NCI-H146 (cell line): Measurements from ENCODE around the gene RNF20.
"Not testable (repeated sequence)": the region's sequence is repeated elsewhere in the genome, so short reads cannot be mapped to it uniquely, and the experiment has no call there.

ENCODE experiments used
- DNase-seq: peaks from one replicate; lab custom pipeline; 2025; lab: John Stamatoyannopoulos, UW

RNF20 gene, protein sequence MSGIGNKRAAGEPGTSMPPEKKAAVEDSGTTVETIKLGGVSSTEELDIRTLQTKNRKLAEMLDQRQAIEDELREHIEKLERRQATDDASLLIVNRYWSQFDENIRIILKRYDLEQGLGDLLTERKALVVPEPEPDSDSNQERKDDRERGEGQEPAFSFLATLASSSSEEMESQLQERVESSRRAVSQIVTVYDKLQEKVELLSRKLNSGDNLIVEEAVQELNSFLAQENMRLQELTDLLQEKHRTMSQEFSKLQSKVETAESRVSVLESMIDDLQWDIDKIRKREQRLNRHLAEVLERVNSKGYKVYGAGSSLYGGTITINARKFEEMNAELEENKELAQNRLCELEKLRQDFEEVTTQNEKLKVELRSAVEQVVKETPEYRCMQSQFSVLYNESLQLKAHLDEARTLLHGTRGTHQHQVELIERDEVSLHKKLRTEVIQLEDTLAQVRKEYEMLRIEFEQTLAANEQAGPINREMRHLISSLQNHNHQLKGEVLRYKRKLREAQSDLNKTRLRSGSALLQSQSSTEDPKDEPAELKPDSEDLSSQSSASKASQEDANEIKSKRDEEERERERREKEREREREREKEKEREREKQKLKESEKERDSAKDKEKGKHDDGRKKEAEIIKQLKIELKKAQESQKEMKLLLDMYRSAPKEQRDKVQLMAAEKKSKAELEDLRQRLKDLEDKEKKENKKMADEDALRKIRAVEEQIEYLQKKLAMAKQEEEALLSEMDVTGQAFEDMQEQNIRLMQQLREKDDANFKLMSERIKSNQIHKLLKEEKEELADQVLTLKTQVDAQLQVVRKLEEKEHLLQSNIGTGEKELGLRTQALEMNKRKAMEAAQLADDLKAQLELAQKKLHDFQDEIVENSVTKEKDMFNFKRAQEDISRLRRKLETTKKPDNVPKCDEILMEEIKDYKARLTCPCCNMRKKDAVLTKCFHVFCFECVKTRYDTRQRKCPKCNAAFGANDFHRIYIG

DNA sequence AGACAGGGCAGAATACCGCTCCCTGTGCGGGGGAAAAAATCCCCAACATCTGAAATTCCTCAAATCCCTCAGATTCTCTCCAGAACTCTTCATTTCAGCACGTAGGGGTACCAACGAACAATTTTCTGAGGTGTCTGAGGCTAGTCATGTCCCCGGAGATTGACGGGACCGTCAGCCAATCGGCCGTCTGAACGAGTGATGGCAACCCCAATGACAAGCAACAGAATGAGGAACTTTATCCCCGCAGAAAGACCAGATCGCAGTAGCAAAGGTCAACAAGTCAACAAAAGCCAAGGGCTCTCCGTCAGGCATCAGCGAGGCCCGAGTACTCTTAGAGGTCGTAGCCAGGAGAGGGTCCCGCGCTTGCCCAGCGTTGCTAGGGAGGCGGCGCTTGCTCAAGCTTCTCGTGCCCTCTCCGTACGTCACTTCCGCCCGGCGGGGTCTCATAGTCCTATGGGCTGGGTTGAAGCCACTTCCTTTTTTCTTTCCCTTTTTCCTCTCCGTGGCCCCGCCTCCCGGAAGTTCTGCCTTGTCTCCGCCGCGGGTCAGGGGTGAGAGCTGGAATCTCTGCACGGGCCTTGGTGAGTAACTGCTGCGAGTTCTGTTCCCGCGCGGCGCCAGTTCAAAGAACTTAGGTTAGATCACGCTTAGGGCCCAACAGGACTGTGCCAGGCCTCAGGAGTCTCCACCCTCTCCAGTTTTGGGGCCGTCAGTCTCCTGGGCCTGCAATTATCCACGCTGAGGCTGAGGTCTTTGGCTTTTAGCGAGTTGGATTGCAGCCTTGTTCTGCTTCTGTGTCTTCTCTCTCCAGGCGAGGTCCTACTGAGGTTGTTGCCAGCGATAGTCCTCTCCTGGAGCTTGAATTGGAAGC, at the start of gene RNF20:
Gene RNF20 (plus strand): TSS at position 520 of the 871 bp plus-strand sequence. CDS start 1,571 bp downstream, outside the sequence.
- peak; percentile 97 for DNase-seq

DNA sequence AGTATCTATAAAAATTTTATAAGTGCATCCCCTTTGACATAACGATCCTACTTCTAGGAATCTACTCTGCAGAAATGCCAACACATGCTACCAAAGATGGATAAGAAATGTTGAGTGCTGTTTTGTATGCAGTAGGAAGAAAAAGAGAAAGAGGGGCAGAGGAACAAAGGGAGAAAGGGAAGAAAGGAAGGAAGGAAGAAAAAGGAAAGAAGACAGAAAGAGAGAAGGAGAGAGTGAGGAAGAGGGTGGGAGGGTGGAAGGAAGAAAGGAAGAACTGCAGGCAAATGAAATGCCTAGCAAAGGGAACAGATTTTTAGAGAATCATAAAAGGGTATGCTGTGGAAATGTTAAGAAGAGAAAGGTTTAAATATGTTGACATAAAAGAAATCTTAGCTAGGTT, 49.6 kb upstream of the RNF20 start:
- no peak for DNase-seq

DNA sequence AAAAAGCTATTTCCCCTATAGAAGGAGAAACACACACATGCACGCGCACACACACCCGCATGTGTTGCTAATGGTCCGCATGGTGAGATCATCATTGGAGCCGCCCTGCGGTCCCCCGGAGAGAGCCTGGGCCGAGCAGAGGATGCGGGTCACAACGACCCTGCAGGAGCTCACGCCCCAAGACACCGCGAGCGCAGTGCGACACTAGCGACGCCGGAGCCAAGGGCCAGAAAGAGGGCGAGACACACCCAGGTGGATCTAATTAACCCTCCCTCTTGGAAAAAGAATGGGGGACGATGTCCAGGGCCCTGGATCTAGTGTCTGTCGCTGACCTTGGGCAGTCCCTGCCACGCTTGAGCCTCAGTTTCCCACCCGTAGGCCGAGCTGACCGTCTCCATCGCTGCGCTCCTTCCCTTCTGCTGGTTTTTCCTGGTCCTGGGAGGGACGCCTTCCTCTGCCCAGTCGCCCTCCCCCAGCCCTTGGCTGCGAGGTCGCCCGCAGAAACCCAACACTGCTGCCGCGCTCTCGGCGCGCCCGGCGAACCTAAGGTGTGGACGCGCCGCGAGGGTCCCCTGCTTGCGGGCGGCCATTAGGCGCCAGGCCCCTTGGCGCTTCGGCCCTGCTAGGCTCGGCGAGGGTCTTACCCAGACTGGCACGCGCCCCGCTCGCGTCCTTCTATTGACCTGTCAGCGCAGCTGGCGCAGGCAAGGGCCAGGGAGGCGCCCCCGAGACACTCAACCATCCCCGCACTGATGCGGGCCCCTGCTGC, 47.5 kb upstream of the RNF20 start:
- DNase-seq: peak; percentile 78

DNA sequence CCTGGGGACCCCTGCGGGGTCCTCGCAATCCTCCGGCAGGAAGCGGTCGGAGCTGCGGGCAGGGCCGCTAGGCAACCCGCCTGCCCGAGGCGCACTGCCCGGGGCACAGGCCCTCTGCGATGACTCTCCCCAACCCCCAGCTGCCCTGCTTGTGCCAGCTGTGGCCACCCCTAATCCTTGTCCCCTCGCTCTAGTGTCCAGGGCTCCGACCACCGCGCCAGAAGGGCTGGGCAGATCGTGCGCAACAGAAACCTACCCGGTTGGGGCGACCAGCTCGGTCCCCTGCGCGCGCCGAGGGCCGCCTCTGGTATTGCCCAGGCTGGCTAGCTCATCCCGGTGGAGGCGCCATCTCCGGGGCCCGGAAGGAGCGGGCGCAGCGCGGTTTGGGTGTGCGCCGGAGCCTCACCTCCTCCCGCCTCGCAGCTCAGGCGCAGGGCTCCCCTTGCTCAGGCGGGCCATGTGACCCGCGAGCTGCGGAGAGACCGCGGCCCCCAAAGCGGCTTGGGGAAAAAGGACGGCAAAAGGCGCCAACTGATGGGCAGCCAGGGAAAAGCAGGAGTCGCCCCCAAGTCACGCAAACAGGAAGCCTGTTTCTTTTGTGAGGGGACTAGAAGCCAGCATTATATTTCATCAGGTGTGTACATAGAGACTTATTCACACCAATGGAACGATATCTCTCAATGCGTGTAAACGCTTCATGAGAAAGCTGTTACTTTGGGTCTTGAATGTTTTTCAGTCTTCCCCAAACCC, 46.8 kb upstream of the RNF20 start:
- DNase-seq: peak; percentile 87

DNA sequence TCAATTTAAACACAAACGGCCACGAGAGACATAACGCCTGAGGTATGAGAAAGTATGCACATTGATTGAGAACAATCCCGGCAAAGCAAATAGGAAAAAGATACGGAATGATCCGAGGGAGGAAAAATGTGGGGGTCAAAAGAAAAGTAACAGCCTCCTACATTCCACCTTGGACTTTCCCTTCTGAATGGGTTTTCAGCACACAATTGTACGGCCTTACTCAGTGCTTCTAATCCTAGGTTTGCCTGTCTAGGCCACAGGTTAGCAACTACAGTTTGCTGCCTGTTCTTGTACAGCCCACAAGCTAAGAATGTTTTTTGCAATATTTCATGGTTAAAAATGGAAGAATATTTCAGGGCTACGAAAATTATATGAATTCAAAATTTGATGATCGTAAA, 46.2 kb upstream of the RNF20 start:
- peak; percentile 28 for DNase-seq

DNA sequence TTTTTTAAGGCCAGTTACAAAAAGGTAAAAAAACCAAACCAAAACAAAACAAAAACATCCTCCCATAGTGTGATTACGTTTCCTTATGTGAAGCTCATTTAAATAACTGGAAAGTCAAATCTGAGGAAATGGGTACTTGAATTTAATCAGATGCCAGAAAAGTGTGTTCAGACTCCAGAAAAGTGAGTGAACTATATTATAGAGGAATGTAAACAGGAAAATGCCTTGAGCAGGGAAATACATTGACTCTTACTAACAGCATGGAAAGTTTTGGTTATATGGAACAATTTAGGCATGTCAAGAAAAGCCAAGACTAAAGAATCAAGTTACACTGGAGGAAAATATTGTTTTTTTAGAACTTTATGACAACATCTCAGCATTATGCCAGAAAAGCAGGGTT, 37.8 kb upstream of the RNF20 start:
- DNase-seq: no peak

DNA sequence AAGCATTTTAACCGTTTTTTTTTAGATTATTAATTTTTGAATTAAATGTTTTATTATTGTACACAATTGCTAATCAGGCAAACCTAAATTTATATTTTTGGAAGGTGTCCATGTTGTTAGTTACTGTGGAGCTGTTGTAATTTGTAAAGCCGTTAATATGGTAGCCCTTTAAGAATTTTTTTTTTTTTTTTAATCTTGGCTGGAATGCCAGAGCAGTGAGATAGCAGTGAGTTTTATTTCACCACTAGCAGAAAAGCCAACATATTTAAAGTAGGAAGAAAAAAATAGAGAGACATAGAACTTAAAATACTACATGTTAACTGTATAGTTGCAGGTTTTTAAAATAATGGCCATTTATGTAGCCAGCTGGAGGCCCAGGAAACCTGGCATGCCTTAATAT, 35.3 kb upstream of the RNF20 start:
- DNase-seq: no peak

DNA sequence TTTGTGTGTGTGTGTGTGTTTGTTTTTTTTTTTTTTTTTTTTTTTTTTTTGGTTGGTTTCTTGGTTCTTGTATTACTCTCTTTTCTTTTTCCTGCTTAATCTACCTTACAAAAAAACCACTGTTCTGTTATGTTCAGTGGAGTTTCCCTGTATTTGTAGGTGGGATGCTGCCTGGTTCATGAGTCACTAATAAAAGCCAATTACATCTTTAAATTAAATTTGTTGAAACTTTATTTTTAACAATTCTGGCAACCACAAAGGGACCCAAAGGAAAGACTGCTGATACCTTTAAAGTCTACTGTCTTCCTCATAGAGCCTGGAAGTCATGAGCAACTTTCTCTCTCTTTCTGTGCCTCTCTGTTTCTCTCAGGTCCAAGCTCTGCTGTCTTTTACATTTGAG, 29.5 kb upstream of the RNF20 start:
- no peak for DNase-seq

DNA sequence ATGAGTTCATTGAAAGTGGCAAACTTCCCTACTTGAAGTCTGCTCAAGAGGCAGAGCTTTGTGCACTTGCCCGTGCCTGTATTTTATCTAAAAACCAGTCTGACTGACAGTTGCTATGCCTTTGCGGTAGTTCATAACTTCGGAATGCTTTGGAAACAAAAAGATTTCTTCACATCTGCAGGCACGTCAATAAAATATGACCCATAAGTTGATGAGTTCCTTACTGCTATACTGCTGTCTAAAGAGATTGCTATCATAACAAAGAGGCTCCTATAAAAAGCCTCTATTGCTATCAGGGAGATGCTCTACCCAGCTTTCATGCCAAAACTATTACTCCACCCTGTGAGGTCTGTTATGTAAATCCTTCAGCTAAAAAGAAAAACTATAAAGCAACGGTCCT, 25.4 kb upstream of the RNF20 start:
- DNase-seq: no peak

DNA sequence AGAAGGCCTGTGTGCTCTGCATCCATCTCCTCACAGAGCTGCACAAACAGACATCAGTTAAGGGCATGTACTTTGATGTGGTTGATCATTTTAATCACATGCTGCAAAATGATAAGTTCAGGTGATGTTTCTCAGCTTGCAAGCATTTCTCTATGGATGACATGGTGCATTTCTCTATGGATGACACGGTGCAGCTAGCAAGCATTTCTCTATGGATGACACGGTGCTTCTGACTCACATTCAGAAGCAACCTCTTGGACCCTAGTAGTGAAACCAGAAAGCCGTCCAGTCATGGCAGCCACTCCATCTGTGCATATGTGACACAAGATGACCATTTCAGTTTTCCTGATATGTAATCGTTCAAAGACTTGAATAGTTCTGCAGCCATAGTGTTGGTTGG, 24.1 kb upstream of the RNF20 start:
- no peak for DNase-seq

DNA sequence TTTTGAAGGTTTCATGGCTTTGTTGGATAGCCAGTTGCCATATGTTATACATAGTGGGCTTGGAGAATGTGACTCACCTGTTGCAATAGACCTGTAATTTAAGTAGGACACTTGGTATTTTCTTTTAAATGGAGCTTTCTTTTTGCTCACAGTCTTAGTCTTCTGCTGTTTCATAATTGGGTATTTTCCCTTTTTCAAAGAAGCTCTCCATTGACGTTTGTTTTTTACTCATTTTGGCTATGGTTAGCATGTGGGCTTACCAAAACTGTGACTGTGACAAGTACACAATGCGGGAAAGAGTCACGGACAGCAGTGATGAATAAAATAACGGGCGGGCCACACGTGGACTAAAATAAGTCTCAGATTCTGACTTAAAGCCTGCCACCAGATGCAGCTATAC, 23.2 kb upstream of the RNF20 start:
- DNase-seq: no peak

DNA sequence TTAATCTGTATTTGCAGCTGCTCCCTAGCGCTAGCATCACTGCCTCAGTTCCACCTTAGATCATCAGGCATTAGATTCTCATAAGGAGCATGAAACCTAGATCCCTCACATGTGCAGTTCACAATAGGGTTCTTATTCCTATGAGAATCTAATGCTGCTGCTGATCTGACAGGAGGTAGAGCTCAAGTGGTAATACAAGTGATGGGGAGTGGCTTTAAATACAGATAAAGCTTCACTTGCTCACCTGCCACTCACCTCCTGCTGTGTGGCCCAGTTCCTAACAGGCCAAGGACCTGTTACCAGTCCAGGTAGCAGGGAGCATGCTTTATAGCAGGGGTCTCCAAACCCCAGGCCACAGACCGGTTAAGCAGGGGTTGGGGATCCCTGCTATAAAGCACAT, 22.6 kb upstream of the RNF20 start:
- no peak for DNase-seq

DNA sequence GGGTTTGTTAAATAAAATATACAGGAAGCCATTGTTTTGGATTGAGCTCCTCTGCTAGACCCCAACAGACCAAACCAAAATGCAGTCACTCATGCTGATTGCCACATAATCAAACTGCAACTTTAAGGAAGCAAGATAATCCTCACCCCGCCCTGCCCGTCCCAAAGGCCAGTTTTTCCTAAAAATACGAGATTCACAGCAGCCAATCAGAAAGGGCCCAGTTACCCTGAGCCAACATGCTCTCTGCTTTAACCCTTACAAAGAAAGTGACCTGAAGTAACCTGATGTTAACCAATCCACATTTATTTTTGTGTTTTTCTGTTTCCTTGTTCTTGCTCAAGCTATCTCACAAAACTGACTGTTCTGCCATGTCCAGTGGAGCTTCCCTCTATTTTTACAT, 21.5 kb upstream of the RNF20 start:
- no peak for DNase-seq

DNA sequence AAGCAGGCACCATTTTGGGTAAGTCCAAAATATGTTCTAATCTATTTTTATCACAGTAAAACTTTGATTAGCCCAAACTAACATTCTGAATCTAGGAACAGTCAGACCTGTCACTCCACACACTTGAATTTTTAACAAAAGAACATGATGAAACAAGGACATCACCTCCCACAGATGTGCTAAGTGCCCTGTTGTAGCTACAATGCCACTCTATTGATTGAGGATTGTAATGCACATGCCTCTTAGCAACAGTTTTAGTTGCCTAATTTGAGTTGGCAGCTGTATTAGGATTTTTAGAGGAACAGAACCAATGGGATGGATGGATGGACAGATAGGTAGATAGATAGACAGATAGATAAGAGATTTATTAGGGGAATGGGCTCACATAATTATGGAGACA, 20.3 kb upstream of the RNF20 start:
- DNase-seq: no peak

DNA sequence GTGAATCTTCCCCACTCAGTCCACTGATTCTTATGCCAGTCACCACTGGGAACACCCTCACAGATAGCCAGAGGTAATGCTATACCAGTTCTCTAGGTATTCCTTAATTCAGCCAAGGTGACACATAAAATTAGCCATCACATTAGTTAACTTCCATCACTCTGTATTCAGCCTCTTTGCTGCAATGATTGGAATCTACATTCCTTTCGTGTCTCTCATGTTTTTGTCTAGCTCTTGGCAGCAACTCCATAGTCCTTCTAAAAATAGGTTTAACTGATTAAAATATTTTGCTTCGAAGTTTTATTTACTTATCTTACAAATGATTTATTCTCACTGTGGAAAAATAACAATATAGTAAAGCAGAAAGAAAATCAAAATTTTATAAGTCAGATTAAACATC, 19.6 kb upstream of the RNF20 start:
- DNase-seq: no peak

DNA sequence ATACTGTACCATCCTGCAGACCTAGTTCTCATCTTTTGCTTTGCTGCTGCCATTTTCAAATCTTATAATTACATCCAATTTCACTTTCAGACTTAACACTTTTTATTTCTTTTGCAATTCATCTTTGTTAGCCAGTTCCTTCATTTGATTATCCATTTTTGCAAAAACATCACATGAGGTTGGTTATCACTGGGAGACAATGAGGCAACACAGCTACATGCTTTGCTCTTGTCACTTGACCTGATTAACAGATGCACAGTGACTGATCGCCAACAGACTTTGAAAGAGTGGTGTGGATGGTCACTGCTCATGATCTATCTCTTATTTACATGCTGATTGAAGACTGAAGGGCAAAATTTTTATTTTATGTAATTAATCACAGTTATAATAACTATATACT, 17.0 kb upstream of the RNF20 start:
- no peak for DNase-seq

DNA sequence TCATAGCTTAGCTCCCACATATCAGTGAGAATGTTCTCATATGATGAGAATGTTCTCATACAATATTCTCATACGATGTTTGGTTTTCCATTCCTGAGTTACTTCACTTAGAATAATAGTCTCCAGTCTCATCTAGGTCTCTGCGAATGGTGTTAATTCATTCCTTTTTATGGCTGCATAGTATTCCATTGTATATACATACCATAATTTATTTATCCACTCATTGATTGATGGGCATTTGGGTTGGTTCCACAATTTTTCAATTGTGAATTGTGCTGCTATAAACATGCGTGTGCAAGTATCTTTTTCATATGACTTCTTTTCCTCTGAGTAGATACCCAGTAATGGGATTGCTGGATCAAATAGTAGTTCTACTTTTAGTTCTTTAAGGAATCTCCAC, 15.2 kb upstream of the RNF20 start:
- not testable (repeated sequence) for DNase-seq

DNA sequence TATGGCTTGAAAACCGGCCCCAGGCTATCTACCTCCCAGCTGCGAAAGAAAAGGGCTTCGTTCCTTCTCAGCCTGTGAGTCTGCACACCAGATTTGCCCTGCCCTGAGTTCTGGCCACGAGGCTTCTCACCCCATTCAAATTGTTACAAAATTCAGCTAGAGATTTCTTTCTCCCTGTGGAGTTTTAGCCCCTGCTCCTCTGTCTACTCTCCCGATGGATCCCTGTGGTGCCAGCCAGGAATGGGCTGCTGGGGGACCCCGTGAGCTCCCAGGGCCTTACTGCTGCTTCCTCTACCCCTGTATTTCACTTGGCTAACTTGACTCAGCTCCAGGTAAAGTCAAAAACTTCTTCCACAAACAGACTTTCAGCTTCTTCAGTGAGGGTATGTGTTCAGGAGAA, 9.3 kb upstream of the RNF20 start:
- DNase-seq: no peak

DNA sequence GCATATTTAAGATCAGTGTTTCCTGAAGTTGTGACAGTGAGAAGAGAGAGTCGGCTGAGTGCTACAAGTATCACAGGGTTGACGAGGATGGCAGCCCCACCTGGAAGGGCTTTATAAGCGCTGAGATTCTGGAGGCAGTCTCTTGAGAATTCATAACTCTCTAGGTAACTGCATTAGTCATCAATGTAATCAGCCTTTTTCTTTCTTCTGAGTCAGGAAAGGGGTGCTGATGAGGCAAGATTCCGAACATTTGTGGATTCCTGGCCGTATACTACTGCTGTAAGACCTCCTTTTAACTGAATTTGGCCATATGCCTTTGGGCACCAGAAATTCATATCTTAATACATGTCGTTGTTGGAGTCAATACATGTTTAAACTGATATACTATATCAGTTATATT, 6.6 kb upstream of the RNF20 start:
- DNase-seq: no peak

DNA sequence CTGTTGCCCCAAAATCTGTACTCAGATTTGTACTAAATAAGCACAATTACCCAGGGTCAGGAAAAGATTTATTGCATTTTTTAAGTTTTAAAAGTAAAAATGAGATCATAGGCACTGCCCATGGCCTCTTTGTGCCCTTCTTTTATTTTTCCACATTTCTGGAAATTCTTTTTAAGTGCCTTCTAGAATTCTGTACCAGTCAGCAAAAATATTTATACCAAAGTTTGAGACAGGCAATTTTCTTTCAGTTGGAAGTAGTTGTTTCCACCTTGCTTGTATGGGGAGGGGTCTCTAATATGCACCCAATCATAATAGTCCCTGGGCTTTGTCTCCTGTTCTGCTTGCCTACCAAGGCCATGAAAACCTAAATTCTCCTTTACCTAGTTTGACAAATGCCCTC, 5.6 kb upstream of the RNF20 start:
- DNase-seq: no peak
